K562 (cell line): ENCODE measurements around the gene CSF2. TPM values are rescaled to one million over a fixed set of nuclear protein-coding genes. Genes with fewer than 3 reads are reported as not detected.

Source experiments
- ATAC-seq: fragments of 200-7000 bp; cut with Tn5 transposase; 3 replicates; pipeline ENCODE4 v1.9.1; 2020; ENCODE audit warnings: moderate library complexity
- BruUV-seq: library from RNA; stranded (reverse); fragments of 400-500 nt; replicated peaks from 2 replicates; lab custom pipeline; 2021; lab: Mats Ljungman, UMichigan
- CTCF ChIA-PET: fragments of 300-600 bp; formaldehyde crosslinking; extraction: SDS; loops from one replicate; lab custom pipeline; 2021; ENCODE audit warnings: low intra/inter-chr PET ratio; lab: Yijun Ruan, JAX
- POLR2A ChIA-PET: fragments of 300-600, 350-650 bp; sonication (Branson Sonifier 250); formaldehyde crosslinking; extraction: SDS; loops from one replicate; lab custom pipeline; 2021; ENCODE audit warnings: antibody characterized with exemption, inconsistent platforms; lab: Yijun Ruan, JAX
- DNase-seq, 4 experiments: peaks; one replicate each; pipeline versions ENCODE4 v3.0.0 to v3.0.0-alpha.2; 2011 to 2018; ENCODE audit warnings: low spot score in 3 of 4, mixed read lengths in 3 of 4; ENCODE audit errors: extremely low read depth in 1 of 4
- FAIRE-seq: peaks from 2 replicates; lab custom pipeline; 2011; peaks lifted over from hg19 to GRCh38; lab: Jason Lieb, UNC
- H2AFZ ChIP-seq: 2 replicates; pipeline ENCODE4 v1.6.0; 2011; ENCODE audit warnings: low read depth, low read length, control low read depth, inconsistent platforms
- H3K27ac ChIP-seq: fragments of 200-600 bp; 3 replicates; pipeline ENCODE4 v1.8.0; 2011; ENCODE audit warnings: low read depth, mild to moderate bottlenecking, control low read depth, inconsistent platforms, low read length, moderate library complexity, mixed read lengths; ENCODE audit errors: extremely low read depth
- H3K27me3 ChIP-seq, 2 experiments: fragments of 300-600 bp in 1 of 2; 2 replicates in 1 of 2; 3 replicates in 1 of 2; pipeline versions ENCODE4 v1.6.0 to v1.8.0; 2011; ENCODE audit warnings: inconsistent platforms in 2 of 2, low read length in 2 of 2, mild to moderate bottlenecking in 1 of 2, mixed read lengths in 1 of 2, moderate library complexity in 1 of 2; ENCODE audit not compliant: control insufficient read depth in 2 of 2, insufficient read depth in 2 of 2
- H3K36me3 ChIP-seq: fragments of 300-600 bp; 3 replicates; pipeline ENCODE4 v1.8.0; 2011; ENCODE audit warnings: mild to moderate bottlenecking, low read length, inconsistent platforms; ENCODE audit not compliant: control insufficient read depth, insufficient read depth
- H3K4me1 ChIP-seq, 2 experiments: fragments of 200-600 bp in 1 of 2; replicated peaks in 1 of 2; 2 replicates in 1 of 2; 3 replicates in 1 of 2; pipeline versions ENCODE4 v1.5.1 to v1.8.0; 2011; ENCODE audit warnings: inconsistent platforms in 2 of 2, low read length in 2 of 2, mild to moderate bottlenecking in 1 of 2, mixed read lengths in 1 of 2, moderate library complexity in 1 of 2; ENCODE audit not compliant: control insufficient read depth in 2 of 2, insufficient read depth in 2 of 2
- H3K4me2 ChIP-seq: 2 replicates; pipeline ENCODE4 v1.6.1; 2011; ENCODE audit warnings: low read length, control low read depth, inconsistent platforms, mixed read lengths; ENCODE audit not compliant: insufficient read depth
- H3K4me3 ChIP-seq: fragments of 200-600 bp; sonication (generic), shearing (Covaris generic); 2 replicates; pipeline ENCODE4 v1.5.1; 2016; ENCODE audit warnings: control low read depth, inconsistent platforms
- H3K79me2 ChIP-seq: fragments of 200-600 bp; 3 replicates; pipeline ENCODE4 v1.8.0; 2011; ENCODE audit warnings: low read length, inconsistent platforms; ENCODE audit not compliant: control insufficient read depth, insufficient read depth
- H3K9ac ChIP-seq, 2 experiments: 2 replicates each; pipeline versions ENCODE4 v1.6.0 to v1.6.1; 2011; ENCODE audit warnings: low read depth in 2 of 2, low read length in 2 of 2, control low read depth in 1 of 2, inconsistent platforms in 1 of 2, mild to moderate bottlenecking in 1 of 2, mixed read lengths in 1 of 2; ENCODE audit not compliant: insufficient read depth in 1 of 2
- H3K9me1 ChIP-seq: one replicate; pipeline ENCODE4 v1.6.0; 2011; ENCODE audit warnings: inconsistent platforms, mild to moderate bottlenecking, low read length, moderate library complexity; ENCODE audit not compliant: control insufficient read depth, insufficient read depth
- H3K9me3 ChIP-seq: replicated peaks from 2 replicates; pipeline ENCODE4 v1.5.1; 2011; ENCODE audit warnings: low read depth, low read length, inconsistent platforms; ENCODE audit not compliant: control insufficient read depth, insufficient read depth
- H4K20me1 ChIP-seq: replicated peaks from 2 replicates; pipeline ENCODE4 v1.6.1; 2011; ENCODE audit warnings: low read length, inconsistent platforms, mixed read lengths; ENCODE audit not compliant: control insufficient read depth, insufficient read depth
- BHLHE40 ChIP-seq: IDR thresholded peaks from 2 replicates; pipeline ENCODE4 v1.6.1; 2011; ENCODE audit warnings: low read length, improper control_type of control experiment
- ETS1 ChIP-seq: conservative IDR thresholded peaks from 2 replicates; pipeline ENCODE4 v1.6.1; 2011; ENCODE audit warnings: low read depth, mild to moderate bottlenecking, low read length; ENCODE audit not compliant: control insufficient read depth
- GABPA ChIP-seq: fragments of 200-800 bp; sonication (Bioruptor generic); conservative IDR thresholded peaks from 2 replicates; pipeline ENCODE4 v1.6.1; 2016; ENCODE audit warnings: low read depth, missing genetic modification characterization, missing compliant biosample characterization
- NR2C2 ChIP-seq, 2 experiments: fragments of 200-800 bp in 1 of 2; sonication (Bioruptor generic) in 1 of 2; sonication (generic) in 1 of 2; formaldehyde crosslinking in 1 of 2; IDR thresholded peaks; 2 replicates each; pipeline versions ENCODE4 v1.6.1 to v1.8.0; 2016 to 2022; ENCODE audit warnings: mild to moderate bottlenecking in 1 of 2, missing compliant biosample characterization in 1 of 2, missing genetic modification characterization in 1 of 2, missing genetic modification reagents in 1 of 2
- PREB ChIP-seq: sonication (generic); formaldehyde crosslinking; IDR thresholded peaks from 2 replicates; pipeline ENCODE4 v1.8.1; 2023; ENCODE audit warnings: mild to moderate bottlenecking, missing genetic modification reagents
- ZNF766 ChIP-seq: fragments of 200-800 bp; sonication (Bioruptor generic); conservative IDR thresholded peaks from 2 replicates; pipeline ENCODE4 v1.6.1; 2016; ENCODE audit warnings: missing genetic modification characterization, missing compliant biosample characterization
- WGBS: fragments of 100-300 bp; shearing (Covaris generic); methylation state at CpG from one replicate; pipeline ENCODE4 v1.1.6; 2016; ENCODE audit warnings: low coverage, mixed read lengths; ENCODE audit not compliant: insufficient coverage; ENCODE audit errors: missing lambda C conversion rate; 5-methylcytosine and 5-hydroxymethylcytosine counted together
- in situ Hi-C: fragments of 300-500 bp; cut with MboI; formaldehyde crosslinking; loops from 4 replicates; pipeline ENCODE4 v1.15.0; 2018; ENCODE audit warnings: inconsistent platforms, mixed read lengths
- intact Hi-C: fragments of 100-400 bp; cut with micrococcal nuclease; formaldehyde crosslinking; loops from 2 replicates; pipeline ENCODE4 v1.14.2; 2022
- polyA plus RNA-seq, 8 experiments: library from polyadenylated mRNA; depleted of rRNA in 4 of 8; stranded (reverse) in 5 of 8; unstranded in 3 of 8; fragments of >200 nt; fragmentation: Nextera tagmentation in 2 of 8; fragmentation: Illumina TruSeq in 1 of 8; extraction: Ambion mirVana in 2 of 8; extraction: Trizol in 1 of 8; gene quantifications; 2 replicates each; pipeline versions ENCODE4 v1.2.1 to v1.2.3, GENCODE V29; 2011 to 2014; ENCODE audit warnings: inconsistent platforms in 1 of 8, missing spikeins in 1 of 8
- total RNA-seq, 7 experiments: library from RNA; depleted of rRNA in 6 of 7; stranded (reverse); fragments of >200 nt in 6 of 7; fragmentation: Illumina TruSeq in 2 of 7; extraction: Trizol in 2 of 7; gene quantifications; 2 replicates each; pipeline versions ENCODE4 v1.2.1 to v1.2.3, GENCODE V29; 2011 to 2021; ENCODE audit warnings: low replicate concordance in 1 of 7
- TF ChIP-seq, protein P1 (sequence below): sonication (generic); formaldehyde crosslinking; IDR thresholded peaks from 2 replicates; pipeline ENCODE4 v1.9.0; 2022; ENCODE audit warnings: mild to moderate bottlenecking, missing genetic modification reagents
- TF ChIP-seq, protein P2 (sequence below): fragments of 200-800 bp; sonication (Bioruptor generic); IDR thresholded peaks from 2 replicates; pipeline ENCODE4 v1.6.1; 2017; ENCODE audit warnings: missing genetic modification characterization, missing compliant biosample characterization

CSF2 gene
- total and polyA plus RNA-seq, 9 of the 15 experiments (the other 6 are each of a cell fraction or from before 2014, with no cell fraction given), result 0.25 to 0.29 TPM; not detected in 7

GRCh38 chr5:132055808-132056609 is 17.6 kb upstream of the CSF2 start:
- in situ Hi-C loops, result loop anchor here (25.0 kb wide), 1 partner anchor 331 kb away; no protein-coding TSS in a partner anchor

More at GRCh38 chr5:132055808-132056609, 17.6 kb upstream of the CSF2 start:
- DNase-seq, result no peak
- POLR2A ChIA-PET, result no interaction called here
- Histone ChIP-seq H3K27ac (no peak overlapping the region), H3K27me3 (peaks cover 11 to 30% of the 10 kb centered on the region in 2 experiments; a peak in 4 of 5 replicates), H3K4me2 (no peak overlapping the region), H2AFZ (no peak overlapping the region), H3K4me3 (no peak overlapping the region), H3K36me3 (no peaks in the 10 kb centered on the region), H3K4me1 (peaks cover 0 to 17% of the 10 kb centered on the region in 2 experiments; a peak in 2 of 5 replicates), H3K79me2 (no peaks in the 10 kb centered on the region), H4K20me1 (no peaks in the 10 kb centered on the region), H3K9ac (peak overlapping the region in 1 of 2 experiments; percentile 17; a peak in 1 of 4 replicates), H3K9me3 (no peaks in the 10 kb centered on the region), H3K9me1 (no peaks in the 10 kb centered on the region)
- CTCF ChIA-PET, result no interaction called here
- no TSS peak for BruUV-seq
- no peak for FAIRE-seq
- peak; percentile 58 for ATAC-seq
- intact Hi-C loops, result no loop called here
- no peak for TF ChIP-seq ETS1
- peak; percentile 33; the same call in 1 of the 2 replicates for TF ChIP-seq GABPA (tag)
- TF ChIP-seq BHLHE40, result peak; percentile 74
- peak; percentile 88 for TF ChIP-seq ZNF766 (CRISPR knock-in tag)
- TF ChIP-seq, protein P1, sequence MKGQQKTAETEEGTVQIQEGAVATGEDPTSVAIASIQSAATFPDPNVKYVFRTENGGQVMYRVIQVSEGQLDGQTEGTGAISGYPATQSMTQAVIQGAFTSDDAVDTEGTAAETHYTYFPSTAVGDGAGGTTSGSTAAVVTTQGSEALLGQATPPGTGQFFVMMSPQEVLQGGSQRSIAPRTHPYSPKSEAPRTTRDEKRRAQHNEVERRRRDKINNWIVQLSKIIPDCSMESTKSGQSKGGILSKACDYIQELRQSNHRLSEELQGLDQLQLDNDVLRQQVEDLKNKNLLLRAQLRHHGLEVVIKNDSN (CRISPR knock-in tag), result 0 out of 2 replicates have a peak, but pooled peaks have one; percentile 18
- TF ChIP-seq, protein P2, sequence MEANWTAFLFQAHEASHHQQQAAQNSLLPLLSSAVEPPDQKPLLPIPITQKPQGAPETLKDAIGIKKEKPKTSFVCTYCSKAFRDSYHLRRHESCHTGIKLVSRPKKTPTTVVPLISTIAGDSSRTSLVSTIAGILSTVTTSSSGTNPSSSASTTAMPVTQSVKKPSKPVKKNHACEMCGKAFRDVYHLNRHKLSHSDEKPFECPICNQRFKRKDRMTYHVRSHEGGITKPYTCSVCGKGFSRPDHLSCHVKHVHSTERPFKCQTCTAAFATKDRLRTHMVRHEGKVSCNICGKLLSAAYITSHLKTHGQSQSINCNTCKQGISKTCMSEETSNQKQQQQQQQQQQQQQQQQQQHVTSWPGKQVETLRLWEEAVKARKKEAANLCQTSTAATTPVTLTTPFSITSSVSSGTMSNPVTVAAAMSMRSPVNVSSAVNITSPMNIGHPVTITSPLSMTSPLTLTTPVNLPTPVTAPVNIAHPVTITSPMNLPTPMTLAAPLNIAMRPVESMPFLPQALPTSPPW (CRISPR knock-in tag), result peak; percentile 33; the same call in 1 of the 2 replicates
- TF ChIP-seq NR2C2 (CRISPR knock-in tag; IDR thresholded peaks at IDR 0.05), result no peak
- peak; percentile 5; the same call in 1 of the 2 replicates for TF ChIP-seq NR2C2 (tag; IDR thresholded peaks at IDR 0.05)
- TF ChIP-seq PREB (CRISPR knock-in tag), result no peak
- 35% methylated on average over 12 of the region's 12 CpGs for WGBS
